Amniotic epithelial cell (primary cell): Measurements from ENCODE around the gene L3MBTL1.

ENCODE experiments used
- DNase-seq: peaks from one replicate; pipeline ENCODE4 v3.0.0-alpha.2; 2010; ENCODE audit warnings: low read depth

Gene L3MBTL1

DNA sequence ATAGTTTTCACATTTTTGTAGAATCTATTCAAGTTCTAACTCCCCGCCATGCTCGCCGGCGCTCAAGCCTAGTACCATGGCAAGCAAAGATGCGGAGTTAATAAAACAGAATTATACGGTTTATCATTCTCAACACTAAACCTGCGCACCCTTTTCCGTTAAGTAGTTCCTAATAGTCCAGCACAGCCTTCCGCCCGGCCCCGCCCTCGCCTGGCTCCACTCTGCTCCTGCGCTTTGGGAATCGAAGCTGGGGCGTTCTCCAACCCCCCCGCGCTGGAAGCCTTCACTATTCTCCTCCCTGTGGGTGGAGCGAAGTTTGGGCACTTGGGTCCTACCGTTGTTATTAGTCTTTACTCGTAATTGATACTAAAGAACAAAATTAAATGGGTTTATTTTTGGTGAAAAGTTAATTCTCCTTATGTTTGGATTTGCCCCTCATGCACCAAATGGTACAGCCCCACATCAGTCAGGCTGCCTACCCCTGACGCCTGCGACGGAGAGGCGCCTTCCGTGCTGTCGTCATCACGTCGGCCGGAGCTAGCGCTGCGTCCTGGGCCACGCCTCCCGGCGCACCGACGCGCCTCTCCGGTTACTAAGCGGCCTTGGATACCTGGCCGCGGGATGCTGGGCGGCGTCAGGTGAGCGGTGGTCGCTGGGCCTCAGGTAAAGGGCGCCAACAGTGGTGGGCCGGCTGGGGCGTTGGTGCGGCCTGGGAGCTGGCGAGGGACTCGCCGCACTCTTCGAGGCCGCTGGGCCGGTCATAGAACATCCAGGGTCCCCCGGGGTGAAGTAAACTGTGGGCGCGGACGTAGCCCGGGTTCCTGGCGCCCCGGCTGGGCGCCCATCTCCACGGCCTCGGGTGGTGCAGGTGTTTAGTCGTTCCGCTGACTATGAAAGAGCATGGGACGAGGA is 83.2 kb downstream of the L3MBTL1 start, which contains the start of gene IFT52:
Gene IFT52, plus strand, starts transcription at position 546 of the 912 bp plus-strand sequence. CDS start 3,762 bp downstream, outside the sequence.
- peak; percentile 89 for DNase-seq
